ENCODE measurements around the gene IGLL5. TPM values are rescaled to one million over a fixed set of nuclear protein-coding genes. Genes with fewer than 3 reads are reported as not detected.
"Not testable (repeated sequence)": the region's sequence is repeated elsewhere in the genome, so short reads cannot be mapped to it uniquely, and the experiment has no call there.

Gene IGLL5
- polyA plus RNA-seq, 2 of the 4 experiments (the other 2 are of a cell fraction): not detected

DNA sequence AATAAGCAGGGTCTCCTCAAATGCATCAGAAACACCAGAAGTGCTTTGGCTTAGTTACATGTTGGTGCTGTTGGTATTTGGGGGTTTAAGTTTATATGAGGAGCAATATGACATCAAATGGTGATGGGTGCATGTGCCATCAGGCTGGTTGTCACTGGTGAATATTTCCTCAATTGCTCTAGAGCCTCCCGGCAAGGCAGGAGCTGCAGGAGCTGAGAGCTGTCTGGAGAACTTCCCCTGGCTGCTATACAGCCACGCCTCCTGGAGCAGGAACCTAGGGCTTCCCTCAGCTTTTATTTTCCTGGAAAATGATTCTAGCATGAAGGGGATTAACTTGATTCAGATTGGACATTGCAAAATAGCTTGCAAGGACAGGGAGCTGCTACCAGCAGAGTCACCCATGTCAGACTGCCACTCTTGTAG is 15.8 kb downstream of the IGLL5 start:
- H3K27ac ChIP-seq: no peak overlapping the region
- CTCF ChIA-PET: no interaction called here
- 0% methylated on average over 1 of the region's 2 CpGs for WGBS (ENCODE audit: missing lambda C conversion rate)
- DNase-seq (ENCODE audit: low read depth in 1 of 2, low spot score in 1 of 2) (no peak), ATAC-seq (no peak), FAIRE-seq (no peak)
- H3K4me3 ChIP-seq: no peak overlapping the region
- H3K4me2 ChIP-seq: no peak overlapping the region
- no peaks in the 10 kb centered on the region for H3K4me1 ChIP-seq
- POLR2A ChIA-PET: no interaction called here
- no peak for TF ChIP-seq RCOR1 (IDR thresholded peaks at IDR 0.05; ENCODE audit: low read depth, low read length)
- H3K9me3 ChIP-seq: no peaks in the 10 kb centered on the region

DNA sequence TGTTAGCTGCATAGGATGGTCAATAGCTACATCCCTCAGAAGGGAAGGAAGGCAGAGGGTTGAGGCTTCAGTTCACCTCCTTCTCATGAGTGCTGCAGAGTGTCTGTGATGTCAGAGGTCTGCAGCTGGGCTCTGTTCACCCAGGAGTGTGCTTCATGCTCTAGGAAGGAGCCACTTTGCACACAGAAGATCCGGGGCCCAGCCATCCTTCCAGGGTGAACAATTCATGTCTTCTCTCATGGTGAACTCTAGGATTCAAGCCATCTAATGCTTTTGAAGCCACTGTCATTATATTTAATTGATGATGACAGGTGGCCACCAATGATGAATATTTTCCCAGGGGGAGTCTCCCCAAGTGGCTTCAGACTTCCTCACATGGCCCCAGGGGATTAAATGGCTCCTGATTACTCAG is 16.2 kb downstream of the IGLL5 start:
- 0% methylated on average over 1 of the region's 1 CpG for WGBS (ENCODE audit: missing lambda C conversion rate)
- CTCF ChIA-PET; H3K9me3 ChIP-seq; DNase-seq (ENCODE audit: low read depth in 1 of 2, low spot score in 1 of 2); POLR2A ChIA-PET; H3K4me3 ChIP-seq; H3K4me2 ChIP-seq; FAIRE-seq; H3K4me1 ChIP-seq; ATAC-seq; H3K27ac ChIP-seq: not testable (repeated sequence)

DNA sequence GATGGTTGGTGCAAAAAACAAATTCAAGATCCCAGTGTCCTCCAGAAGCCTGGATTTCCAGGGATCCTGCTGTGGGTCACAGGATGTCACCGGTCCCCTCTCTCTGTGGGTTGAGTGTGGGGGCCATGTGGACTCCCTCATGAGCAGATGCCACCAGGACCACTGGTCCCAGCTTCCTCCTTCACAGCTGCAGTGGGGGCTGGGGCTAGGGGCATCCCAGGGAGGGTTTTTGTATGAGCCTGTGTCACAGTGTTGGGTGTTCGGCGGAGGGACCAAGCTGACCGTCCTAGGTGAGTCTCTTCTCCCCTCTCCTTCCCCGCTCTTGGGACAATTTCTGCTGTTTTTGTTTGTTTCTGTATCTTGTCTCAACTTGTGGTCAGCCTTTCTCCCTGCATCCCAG is 17.1 kb downstream of the IGLL5 start:
- CTCF ChIA-PET; H3K27ac ChIP-seq; H3K4me1 ChIP-seq; H3K4me2 ChIP-seq; FAIRE-seq; POLR2A ChIA-PET; DNase-seq (ENCODE audit: low read depth in 1 of 2, low spot score in 1 of 2); ATAC-seq; H3K4me3 ChIP-seq; H3K9me3 ChIP-seq: not testable (repeated sequence)
- 81% methylated on average over 4 of the region's 5 CpGs for WGBS (ENCODE audit: missing lambda C conversion rate)

DNA sequence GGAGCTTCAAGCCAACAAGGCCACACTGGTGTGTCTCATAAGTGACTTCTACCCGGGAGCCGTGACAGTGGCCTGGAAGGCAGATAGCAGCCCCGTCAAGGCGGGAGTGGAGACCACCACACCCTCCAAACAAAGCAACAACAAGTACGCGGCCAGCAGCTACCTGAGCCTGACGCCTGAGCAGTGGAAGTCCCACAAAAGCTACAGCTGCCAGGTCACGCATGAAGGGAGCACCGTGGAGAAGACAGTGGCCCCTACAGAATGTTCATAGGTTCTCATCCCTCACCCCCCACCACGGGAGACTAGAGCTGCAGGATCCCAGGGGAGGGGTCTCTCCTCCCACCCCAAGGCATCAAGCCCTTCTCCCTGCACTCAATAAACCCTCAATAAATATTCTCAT is 18.8 kb downstream of the IGLL5 start:
- H3K4me1 ChIP-seq; CTCF ChIA-PET; H3K27ac ChIP-seq; ATAC-seq; POLR2A ChIA-PET; DNase-seq (ENCODE audit: low read depth in 1 of 2, low spot score in 1 of 2); H3K4me3 ChIP-seq; FAIRE-seq; H3K4me2 ChIP-seq; H3K9me3 ChIP-seq: not testable (repeated sequence)
- WGBS (ENCODE audit: missing lambda C conversion rate): 6% methylated on average over 3 of the region's 10 CpGs

DNA sequence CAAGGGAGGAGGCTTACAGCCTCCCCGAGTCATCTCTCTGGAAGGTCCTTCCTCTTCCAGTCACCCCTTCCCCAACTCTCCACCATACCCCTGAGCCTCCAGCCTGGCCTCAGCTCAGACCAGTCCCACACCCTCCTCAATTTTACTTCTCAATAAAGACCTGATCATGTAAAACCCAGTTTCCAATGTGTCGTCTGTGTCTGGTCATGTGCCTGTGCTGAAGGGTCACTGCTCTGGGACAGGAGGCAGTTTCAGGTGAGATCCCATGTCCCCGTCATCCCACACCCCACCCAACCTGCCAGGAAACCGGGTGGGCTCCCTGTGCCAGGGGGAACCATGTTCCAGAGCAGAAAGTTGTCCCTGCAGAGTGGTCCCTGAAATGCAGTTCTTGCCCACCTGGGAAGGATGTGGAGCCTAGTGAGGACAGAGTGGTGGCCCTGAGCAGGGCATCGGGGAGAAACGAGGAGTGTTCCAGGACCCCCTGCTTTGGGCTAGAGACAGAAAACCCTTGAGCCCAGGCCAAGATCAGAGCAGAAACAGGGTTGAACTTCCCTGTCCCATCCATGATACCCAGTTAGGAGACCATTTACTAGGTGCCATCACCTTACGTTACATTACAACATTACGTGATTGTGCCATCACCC is 19.4 kb downstream of the IGLL5 start:
- ChIA-PET CTCF (no interaction called here), POLR2A (no interaction called here)
- Histone ChIP-seq H3K4me3 (no peak overlapping the region), H3K27ac (no peak overlapping the region), H3K4me1 (no peaks in the 10 kb centered on the region), H3K4me2 (no peak overlapping the region), H3K9me3 (no peaks in the 10 kb centered on the region)
- DNase-seq (ENCODE audit: low read depth in 1 of 2, low spot score in 1 of 2): no peak
- WGBS (ENCODE audit: missing lambda C conversion rate): 49% methylated on average over 7 of the region's 8 CpGs
- no peak for TF ChIP-seq FOSB (CRISPR knock-in tag; IDR thresholded peaks at IDR 0.05)
- TF ChIP-seq POLR2A (IDR thresholded peaks at IDR 0.05; ENCODE audit: low read length): no peak
- no peak for ATAC-seq
- FAIRE-seq: no peak

DNA sequence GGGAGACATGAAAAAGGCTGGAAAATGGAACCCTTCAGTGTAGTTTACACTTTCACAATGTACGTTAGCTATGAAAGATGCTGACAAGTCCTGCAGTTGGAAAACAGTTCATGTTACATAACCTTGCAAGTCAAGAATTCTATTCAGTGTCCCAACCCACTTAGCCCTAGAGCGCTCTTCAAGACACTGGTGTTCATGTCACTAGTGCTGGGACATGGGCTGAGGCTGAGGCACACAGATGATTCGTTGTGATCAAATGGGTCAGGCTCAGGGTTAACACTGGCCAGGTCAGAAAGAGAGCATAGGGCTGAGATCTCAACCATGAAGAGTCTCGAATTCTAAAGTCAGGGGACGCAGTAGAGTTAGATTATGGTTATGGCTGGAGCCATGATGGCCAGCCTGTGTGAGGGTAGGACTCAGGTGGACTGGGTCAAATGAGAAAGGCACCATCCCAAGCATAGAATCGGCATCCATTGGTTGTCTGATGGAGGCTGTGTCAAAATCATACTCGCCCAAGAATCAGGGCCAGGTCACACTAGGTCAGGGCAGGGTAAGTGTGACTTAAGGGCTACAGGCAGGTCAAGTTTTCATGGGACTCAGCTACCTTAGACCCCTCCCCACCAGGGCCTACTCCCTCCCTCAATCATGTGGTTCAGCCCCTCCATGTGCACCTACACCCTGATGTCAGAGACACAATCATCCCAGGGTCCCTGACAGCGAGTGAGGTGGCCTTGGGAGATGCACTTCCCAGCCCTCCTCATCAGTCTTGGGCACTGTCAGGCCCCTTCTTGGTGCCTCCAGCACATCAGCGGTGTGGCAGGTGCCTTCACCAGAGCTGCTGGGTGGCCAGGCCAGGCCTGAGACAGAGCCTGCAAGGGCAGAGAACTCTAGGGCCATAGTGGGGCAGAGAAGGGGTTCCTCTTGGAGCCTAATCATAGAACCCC is 20.2 kb downstream of the IGLL5 start:
- Histone ChIP-seq H3K4me1 (no peaks in the 10 kb centered on the region), H3K4me3 (no peak overlapping the region), H3K27ac (no peak overlapping the region), H3K4me2 (no peak overlapping the region), H3K9me3 (no peaks in the 10 kb centered on the region)
- DNase-seq (ENCODE audit: low read depth in 1 of 2, low spot score in 1 of 2) (no peak), FAIRE-seq (no peak), ATAC-seq (no peak)
- CTCF ChIA-PET: no interaction called here
- POLR2A ChIA-PET: no interaction called here
- WGBS (ENCODE audit: missing lambda C conversion rate): 38% methylated on average over 7 of the region's 9 CpGs
- TF ChIP-seq, protein P1, sequence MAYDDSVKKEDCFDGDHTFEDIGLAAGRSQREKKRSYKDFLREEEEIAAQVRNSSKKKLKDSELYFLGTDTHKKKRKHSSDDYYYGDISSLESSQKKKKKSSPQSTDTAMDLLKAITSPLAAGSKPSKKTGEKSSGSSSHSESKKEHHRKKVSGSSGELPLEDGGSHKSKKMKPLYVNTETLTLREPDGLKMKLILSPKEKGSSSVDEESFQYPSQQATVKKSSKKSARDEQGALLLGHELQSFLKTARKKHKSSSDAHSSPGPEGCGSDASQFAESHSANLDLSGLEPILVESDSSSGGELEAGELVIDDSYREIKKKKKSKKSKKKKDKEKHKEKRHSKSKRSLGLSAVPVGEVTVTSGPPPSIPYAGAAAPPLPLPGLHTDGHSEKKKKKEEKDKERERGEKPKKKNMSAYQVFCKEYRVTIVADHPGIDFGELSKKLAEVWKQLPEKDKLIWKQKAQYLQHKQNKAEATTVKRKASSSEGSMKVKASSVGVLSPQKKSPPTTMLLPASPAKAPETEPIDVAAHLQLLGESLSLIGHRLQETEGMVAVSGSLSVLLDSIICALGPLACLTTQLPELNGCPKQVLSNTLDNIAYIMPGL (CRISPR knock-in tag; IDR thresholded peaks at IDR 0.05; ENCODE audit: borderline replicate concordance): no peak
- TF ChIP-seq SMC3 (IDR thresholded peaks at IDR 0.05) (no peak), TP53 (CRISPR knock-in tag; IDR thresholded peaks at IDR 0.05) (no peak), PHF8 (IDR thresholded peaks at IDR 0.05; ENCODE audit: borderline replicate concordance, low read depth) (no peak), ZFP36 (IDR thresholded peaks at IDR 0.05; ENCODE audit: borderline replicate concordance, partially characterized antibody) (no peak), MYC (IDR thresholded peaks at IDR 0.05; ENCODE audit: borderline replicate concordance, low read length) (no peak), EHMT2 (IDR thresholded peaks at IDR 0.05; ENCODE audit: low read depth) (no peak), ZC3H11A (IDR thresholded peaks at IDR 0.05) (no peak), ESRRA (IDR thresholded peaks at IDR 0.05; ENCODE audit: borderline replicate concordance, low read length) (no peak), HDAC2 (IDR thresholded peaks at IDR 0.05) (no peak), FOSB (CRISPR knock-in tag; IDR thresholded peaks at IDR 0.05) (no peak)
- TF ChIP-seq, protein P2, sequence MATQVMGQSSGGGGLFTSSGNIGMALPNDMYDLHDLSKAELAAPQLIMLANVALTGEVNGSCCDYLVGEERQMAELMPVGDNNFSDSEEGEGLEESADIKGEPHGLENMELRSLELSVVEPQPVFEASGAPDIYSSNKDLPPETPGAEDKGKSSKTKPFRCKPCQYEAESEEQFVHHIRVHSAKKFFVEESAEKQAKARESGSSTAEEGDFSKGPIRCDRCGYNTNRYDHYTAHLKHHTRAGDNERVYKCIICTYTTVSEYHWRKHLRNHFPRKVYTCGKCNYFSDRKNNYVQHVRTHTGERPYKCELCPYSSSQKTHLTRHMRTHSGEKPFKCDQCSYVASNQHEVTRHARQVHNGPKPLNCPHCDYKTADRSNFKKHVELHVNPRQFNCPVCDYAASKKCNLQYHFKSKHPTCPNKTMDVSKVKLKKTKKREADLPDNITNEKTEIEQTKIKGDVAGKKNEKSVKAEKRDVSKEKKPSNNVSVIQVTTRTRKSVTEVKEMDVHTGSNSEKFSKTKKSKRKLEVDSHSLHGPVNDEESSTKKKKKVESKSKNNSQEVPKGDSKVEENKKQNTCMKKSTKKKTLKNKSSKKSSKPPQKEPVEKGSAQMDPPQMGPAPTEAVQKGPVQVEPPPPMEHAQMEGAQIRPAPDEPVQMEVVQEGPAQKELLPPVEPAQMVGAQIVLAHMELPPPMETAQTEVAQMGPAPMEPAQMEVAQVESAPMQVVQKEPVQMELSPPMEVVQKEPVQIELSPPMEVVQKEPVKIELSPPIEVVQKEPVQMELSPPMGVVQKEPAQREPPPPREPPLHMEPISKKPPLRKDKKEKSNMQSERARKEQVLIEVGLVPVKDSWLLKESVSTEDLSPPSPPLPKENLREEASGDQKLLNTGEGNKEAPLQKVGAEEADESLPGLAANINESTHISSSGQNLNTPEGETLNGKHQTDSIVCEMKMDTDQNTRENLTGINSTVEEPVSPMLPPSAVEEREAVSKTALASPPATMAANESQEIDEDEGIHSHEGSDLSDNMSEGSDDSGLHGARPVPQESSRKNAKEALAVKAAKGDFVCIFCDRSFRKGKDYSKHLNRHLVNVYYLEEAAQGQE (IDR thresholded peaks at IDR 0.05): no peak

Measured in A549 (cell line).